SU-DHL-6 (cell line): ENCODE results near the gene MMRN2.

ENCODE experiments used
- H2AFZ ChIP-seq: fragments of 200-600 bp; sonication (generic); 2 replicates; pipeline ENCODE4 v1.6.1; 2014; ENCODE audit warnings: low read depth, mild to moderate bottlenecking, moderate library complexity, mixed read lengths, antibody characterized with exemption, low read length; ENCODE audit not compliant: severe bottlenecking
- H3F3A ChIP-seq: fragments of 200-600 bp; shearing (Covaris generic); 2 replicates; pipeline ENCODE4 v1.6.0; 2016; ENCODE audit warnings: antibody characterized with exemption, mild to moderate bottlenecking; ENCODE audit not compliant: insufficient read depth
- H3K27ac ChIP-seq: fragments of 200-600 bp; sonication (generic); 2 replicates; pipeline ENCODE4 v1.5.1; 2016; ENCODE audit warnings: low read depth, mild to moderate bottlenecking, low read length, moderate library complexity, mixed read lengths
- H3K27me3 ChIP-seq: fragments of 200-600 bp; sonication (generic), shearing (Covaris generic); 2 replicates; pipeline ENCODE4 v1.6.0; 2014; ENCODE audit warnings: mild to moderate bottlenecking, low read length
- H3K36me3 ChIP-seq: fragments of 200-600 bp; sonication (generic); 2 replicates; pipeline ENCODE4 v1.6.1; 2014; ENCODE audit warnings: mild to moderate bottlenecking, low read length, mixed read lengths
- H3K4me2 ChIP-seq: fragments of 300-600, 200-600 bp; shearing (Covaris generic), sonication (generic); 2 replicates; pipeline ENCODE4 v1.6.0; 2014; ENCODE audit warnings: low read length, low read depth, mild to moderate bottlenecking; ENCODE audit not compliant: poor library complexity, severe bottlenecking
- H3K4me3 ChIP-seq: fragments of 200-600 bp; sonication (generic); 2 replicates; pipeline ENCODE4 v1.5.1; 2014; ENCODE audit warnings: antibody characterized with exemption, low read length, mild to moderate bottlenecking, mixed read lengths; ENCODE audit not compliant: insufficient read depth, poor library complexity, severe bottlenecking
- H3K79me2 ChIP-seq: fragments of 200-600 bp; sonication (generic); 2 replicates; pipeline ENCODE4 v1.6.1; 2014; ENCODE audit warnings: mild to moderate bottlenecking, low read length, moderate library complexity; ENCODE audit not compliant: insufficient read depth
- H3K9ac ChIP-seq: fragments of 200-600 bp; sonication (generic); 2 replicates; pipeline ENCODE4 v1.7.0; 2014; ENCODE audit warnings: mild to moderate bottlenecking, low read length
- H3K9me2 ChIP-seq: fragments of 200-600 bp; sonication (generic); replicated peaks from 2 replicates; pipeline ENCODE4 v1.6.1; 2014; ENCODE audit warnings: low read length; ENCODE audit not compliant: insufficient read depth
- H3K9me3 ChIP-seq: fragments of 200-600 bp; sonication (generic); 2 replicates; pipeline ENCODE4 v1.6.1; 2014; ENCODE audit warnings: low read length, mixed read lengths; ENCODE audit not compliant: insufficient read depth
- H4K20me1 ChIP-seq: fragments of 200-600 bp; sonication (generic); 2 replicates; pipeline ENCODE4 v1.6.1; 2014; ENCODE audit warnings: low read depth, mild to moderate bottlenecking, antibody characterized with exemption, low read length, moderate library complexity, mixed read lengths
- CTCF ChIP-seq: fragments of 200-600 bp; sonication (generic); IDR thresholded peaks from one replicate; pipeline ENCODE4 v1.5.1; 2017; ENCODE audit warnings: antibody characterized with exemption, mild to moderate bottlenecking, low read length, moderate library complexity; ENCODE audit not compliant: insufficient read depth, poor library complexity, severe bottlenecking
- EZH2phosphoT487 ChIP-seq: fragments of 200-600 bp; sonication (generic), shearing (Covaris generic); conservative IDR thresholded peaks from 2 replicates; pipeline ENCODE4 v1.6.1; 2018; ENCODE audit warnings: mild to moderate bottlenecking, antibody characterized with exemption, low read length, moderate library complexity, mixed read lengths

MMRN2 gene

GRCh38 chr10:86967481-86967941 is 10.1 kb upstream of the MMRN2 start:
- Histone ChIP-seq H3K9ac (no peak overlapping the region), H4K20me1 (no peaks in the 10 kb centered on the region), H3F3A (no peaks in the 10 kb centered on the region), H3K36me3 (no peaks in the 10 kb centered on the region), H3K9me2 (no peaks in the 10 kb centered on the region), H3K4me2 (no peak overlapping the region), H3K27me3 (no peaks in the 10 kb centered on the region), H3K4me3 (no peak overlapping the region), H3K79me2 (no peaks in the 10 kb centered on the region), H2AFZ (no peak overlapping the region), H3K27ac (no peak overlapping the region), H3K9me3 (no peaks in the 10 kb centered on the region)
- no peak for TF ChIP-seq CTCF
- TF ChIP-seq EZH2phosphoT487 = no peak

DNA sequence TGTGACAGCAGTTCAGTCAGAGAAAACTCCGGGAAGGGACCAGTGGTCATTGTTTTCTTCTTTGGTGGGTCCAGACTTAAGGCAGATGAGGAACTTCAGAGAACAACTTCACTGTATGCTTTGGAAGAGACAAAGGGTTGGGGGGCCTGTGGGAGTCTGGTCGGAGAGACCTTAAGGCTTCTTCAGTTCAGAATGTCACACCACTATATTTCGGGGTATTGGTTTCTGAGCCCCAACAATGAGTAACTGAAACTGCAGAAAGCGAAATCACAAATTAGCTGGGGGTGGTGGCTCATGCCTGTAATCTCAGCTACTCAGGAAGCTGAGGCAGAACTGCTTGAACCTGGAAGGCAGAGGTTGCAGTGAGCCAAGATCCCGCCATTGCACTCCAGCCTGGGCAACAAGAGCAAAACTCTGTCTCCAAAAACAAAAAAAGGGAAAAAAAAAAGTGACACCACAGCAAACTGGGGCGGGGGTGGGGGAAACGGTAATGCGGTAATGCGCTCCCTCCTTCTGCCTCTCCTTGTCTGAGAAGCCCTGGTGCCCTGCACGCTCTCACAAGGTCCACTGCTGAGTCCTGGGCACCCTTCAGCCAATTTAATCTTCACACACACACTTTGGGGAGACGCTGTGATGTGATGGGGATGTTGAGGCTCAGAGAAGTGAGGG is 8.7 kb upstream of the MMRN2 start:
- H3K36me3 ChIP-seq = no peaks in the 10 kb centered on the region
- H3K4me3 ChIP-seq = no peak overlapping the region
- no peak overlapping the region for H2AFZ ChIP-seq
- no peaks in the 10 kb centered on the region for H3F3A ChIP-seq
- no peak for TF ChIP-seq EZH2phosphoT487
- H3K9me3 ChIP-seq = no peaks in the 10 kb centered on the region
- H3K27me3 ChIP-seq = no peaks in the 10 kb centered on the region
- no peak overlapping the region for H3K9ac ChIP-seq
- no peaks in the 10 kb centered on the region for H3K9me2 ChIP-seq
- no peaks in the 10 kb centered on the region for H3K79me2 ChIP-seq
- H3K27ac ChIP-seq = no peak overlapping the region
- H4K20me1 ChIP-seq = no peaks in the 10 kb centered on the region
- no peak overlapping the region for H3K4me2 ChIP-seq

- TF ChIP-seq CTCF = no peak
- TF ChIP-seq EZH2phosphoT487 = no peak
- H3F3A ChIP-seq = no peaks in the 10 kb centered on the region
- H2AFZ ChIP-seq = no peak overlapping the region
- no peak overlapping the region for H3K4me2 ChIP-seq
- H3K27ac ChIP-seq = no peak overlapping the region
- no peak overlapping the region for H3K4me3 ChIP-seq
- no peaks in the 10 kb centered on the region for H3K27me3 ChIP-seq
- no peaks in the 10 kb centered on the region for H3K36me3 ChIP-seq
- H3K9ac ChIP-seq = no peak overlapping the region
- H3K9me3 ChIP-seq = no peaks in the 10 kb centered on the region
- H3K79me2 ChIP-seq = no peaks in the 10 kb centered on the region
- no peaks in the 10 kb centered on the region for H4K20me1 ChIP-seq
- no peaks in the 10 kb centered on the region for H3K9me2 ChIP-seq
These were observed 7.4 kb upstream of the MMRN2 start for GRCh38 chr10:86964847-86965190.

GRCh38 chr10:86964061-86964846 is 6.8 kb upstream of the MMRN2 start:
- H3K9ac ChIP-seq = no peak overlapping the region
- H3K27me3 ChIP-seq = no peaks in the 10 kb centered on the region
- H3F3A ChIP-seq = no peaks in the 10 kb centered on the region
- no peaks in the 10 kb centered on the region for H3K36me3 ChIP-seq
- no peak overlapping the region for H3K4me2 ChIP-seq
- no peaks in the 10 kb centered on the region for H4K20me1 ChIP-seq
- no peaks in the 10 kb centered on the region for H3K9me2 ChIP-seq
- no peak overlapping the region for H3K4me3 ChIP-seq
- TF ChIP-seq EZH2phosphoT487 = no peak
- no peak overlapping the region for H2AFZ ChIP-seq
- no peaks in the 10 kb centered on the region for H3K9me3 ChIP-seq
- no peaks in the 10 kb centered on the region for H3K79me2 ChIP-seq
- H3K27ac ChIP-seq = no peak overlapping the region
